GM19099 (cell line): ENCODE results near the gene SCGB1A1.

Experiments used
- POLR2A ChIP-seq: IDR thresholded peaks from 3 replicates; pipeline ENCODE4 v1.6.1; 2011; ENCODE audit warnings: low read depth; ENCODE audit not compliant: insufficient read length; ENCODE audit errors: extremely low read depth

The SCGB1A1 gene, protein sequence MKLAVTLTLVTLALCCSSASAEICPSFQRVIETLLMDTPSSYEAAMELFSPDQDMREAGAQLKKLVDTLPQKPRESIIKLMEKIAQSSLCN

GRCh38 chr11:62418733-62419132 lies at the start of gene SCGB1A1:
Gene SCGB1A1 (plus strand): TSS chr11:62419033. CDS start chr11:62419096, 63 bp downstream.
- no peak for TF ChIP-seq POLR2A

DNA sequence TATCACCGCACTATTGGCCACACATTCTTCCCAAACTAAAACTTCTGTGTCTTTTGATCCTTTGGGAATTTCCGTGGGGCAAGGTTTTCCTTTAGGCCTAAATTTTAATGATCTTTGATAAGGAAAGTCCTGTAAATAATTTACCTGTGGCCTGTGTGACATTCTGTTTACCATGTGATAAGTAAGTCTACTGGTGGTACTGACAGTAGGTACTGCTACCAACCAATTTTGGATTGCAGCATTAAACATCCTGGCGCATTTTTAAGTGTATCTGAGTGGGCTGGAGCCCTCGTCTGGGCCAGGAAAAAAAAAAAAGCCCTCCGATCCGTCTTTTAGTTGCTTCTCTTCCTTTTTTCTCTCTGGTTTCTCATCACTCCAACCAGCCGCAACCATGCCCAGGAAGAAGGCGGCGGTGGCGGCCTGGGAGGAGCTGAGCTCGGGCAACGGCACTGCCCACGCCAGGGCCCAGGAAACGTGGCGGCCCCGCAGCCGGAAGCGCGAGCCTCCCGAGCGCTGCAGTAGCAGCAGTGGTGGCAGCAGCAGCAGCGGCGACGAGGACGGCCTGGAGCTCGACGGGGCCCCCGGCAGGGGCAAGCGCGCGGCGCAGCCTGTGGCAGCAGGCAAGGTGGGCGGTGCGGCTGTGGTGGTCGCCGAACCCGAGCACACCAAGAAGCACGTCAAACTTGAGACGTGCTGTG lies 47.9 kb upstream of the SCGB1A1 start:
- no peak for TF ChIP-seq POLR2A

DNA sequence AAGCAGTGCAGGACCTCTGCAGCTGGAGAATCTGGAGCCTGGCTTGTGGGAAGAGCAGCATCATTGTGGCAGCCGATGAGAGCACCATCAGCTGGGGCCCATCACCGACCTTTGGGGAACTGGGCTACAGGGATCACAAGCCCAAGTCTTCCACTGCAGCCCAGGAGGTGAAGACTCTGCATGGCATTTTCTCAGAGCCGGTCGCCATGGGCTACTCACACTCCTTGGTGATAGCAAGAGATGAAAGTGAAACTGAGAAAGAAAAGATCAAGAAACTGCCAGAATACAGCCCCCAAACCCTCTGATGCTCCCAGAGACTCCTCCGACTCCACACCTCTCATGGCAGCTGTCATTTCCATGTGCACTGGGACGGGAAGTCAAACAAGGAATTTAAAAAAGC lies 46.0 kb upstream of the SCGB1A1 start:
- TF ChIP-seq POLR2A: no peak

GRCh38 chr11:62373464-62374119 lies 45.2 kb upstream of the SCGB1A1 start:
- TF ChIP-seq POLR2A: no peak

DNA sequence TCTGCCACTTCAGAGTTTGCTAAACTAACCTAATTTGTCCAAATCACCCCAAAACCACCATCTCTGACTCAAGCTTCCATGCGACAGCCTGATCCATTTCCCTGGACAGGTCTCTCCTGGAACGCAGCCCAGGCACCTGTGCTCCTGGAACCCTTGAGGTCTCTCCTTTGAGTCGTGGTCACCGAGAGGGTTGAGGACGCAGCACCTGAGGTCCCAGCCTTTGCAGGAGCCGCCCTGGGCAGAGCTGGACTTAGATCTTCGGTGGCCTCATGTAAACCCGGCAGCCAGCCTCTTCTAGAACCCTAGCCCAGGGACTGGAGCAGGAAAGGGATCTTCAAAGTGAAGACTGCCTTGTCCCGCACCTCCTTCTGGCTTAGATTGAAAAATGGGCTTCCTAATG lies 44.0 kb upstream of the SCGB1A1 start:
- TF ChIP-seq POLR2A: no peak

- no peak for TF ChIP-seq POLR2A
Measured at GRCh38 chr11:62383822-62384221, 35.0 kb upstream of the SCGB1A1 start.

DNA sequence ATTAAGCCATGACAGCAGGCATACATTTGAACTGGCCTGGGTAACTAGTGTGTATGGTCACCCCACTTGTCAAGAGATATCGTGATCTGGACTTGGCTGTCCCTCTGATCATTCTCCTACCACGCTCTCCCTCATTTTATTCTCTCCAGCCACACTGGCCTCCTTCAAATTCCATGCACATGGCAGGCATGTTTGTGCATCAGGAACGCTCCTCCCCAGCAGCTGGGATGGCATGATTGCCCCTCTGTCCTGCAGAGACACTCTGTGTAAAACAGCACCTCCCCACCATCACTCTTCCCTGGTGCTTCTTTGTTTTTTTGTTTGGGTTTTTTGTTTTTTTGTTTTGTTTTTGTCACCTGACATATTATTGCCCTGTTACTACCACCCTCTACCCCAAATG lies 31.5 kb upstream of the SCGB1A1 start:
- no peak for TF ChIP-seq POLR2A

GRCh38 chr11:62388999-62389398 lies 29.8 kb upstream of the SCGB1A1 start:
- TF ChIP-seq POLR2A: no peak

DNA sequence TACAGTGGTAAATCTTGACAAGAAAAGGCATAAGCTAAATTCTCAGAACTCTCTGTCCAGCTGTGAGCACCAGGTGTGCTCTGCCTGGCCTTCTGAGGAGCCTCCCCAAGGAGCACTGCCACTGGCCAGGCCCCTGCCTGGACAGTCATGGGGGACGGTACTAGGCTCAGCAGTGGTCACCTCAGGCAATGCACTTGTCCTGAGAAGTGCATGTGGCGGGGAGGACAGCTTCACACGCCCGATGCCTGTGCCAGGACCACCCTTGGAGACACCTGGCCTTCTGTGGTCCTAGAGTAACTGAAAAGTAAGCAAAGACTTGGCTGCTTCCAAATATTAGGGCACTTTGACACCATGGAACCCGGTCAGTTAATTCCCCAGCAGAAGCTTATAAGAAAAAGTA lies 28.6 kb upstream of the SCGB1A1 start:
- TF ChIP-seq POLR2A: no peak

DNA sequence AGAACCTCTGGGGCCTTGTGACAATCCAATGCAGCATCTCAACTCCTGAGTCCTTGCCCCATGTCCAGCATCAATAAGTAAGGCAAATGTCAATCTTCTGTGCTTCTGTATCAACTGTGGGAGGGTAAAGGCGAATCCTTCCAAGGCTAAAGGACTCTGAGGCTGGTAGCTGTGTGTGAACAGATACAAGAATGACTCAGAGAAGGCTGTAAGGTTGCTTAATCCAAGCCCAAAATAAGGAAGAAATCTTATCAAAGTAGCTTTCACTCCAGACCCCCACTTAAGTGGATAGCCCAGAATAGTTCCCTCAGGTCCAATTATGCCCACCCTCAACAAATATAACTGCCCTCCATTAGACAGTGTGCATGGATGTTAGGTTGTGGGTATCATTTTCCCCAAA lies 28.1 kb upstream of the SCGB1A1 start:
- TF ChIP-seq POLR2A: no peak

DNA sequence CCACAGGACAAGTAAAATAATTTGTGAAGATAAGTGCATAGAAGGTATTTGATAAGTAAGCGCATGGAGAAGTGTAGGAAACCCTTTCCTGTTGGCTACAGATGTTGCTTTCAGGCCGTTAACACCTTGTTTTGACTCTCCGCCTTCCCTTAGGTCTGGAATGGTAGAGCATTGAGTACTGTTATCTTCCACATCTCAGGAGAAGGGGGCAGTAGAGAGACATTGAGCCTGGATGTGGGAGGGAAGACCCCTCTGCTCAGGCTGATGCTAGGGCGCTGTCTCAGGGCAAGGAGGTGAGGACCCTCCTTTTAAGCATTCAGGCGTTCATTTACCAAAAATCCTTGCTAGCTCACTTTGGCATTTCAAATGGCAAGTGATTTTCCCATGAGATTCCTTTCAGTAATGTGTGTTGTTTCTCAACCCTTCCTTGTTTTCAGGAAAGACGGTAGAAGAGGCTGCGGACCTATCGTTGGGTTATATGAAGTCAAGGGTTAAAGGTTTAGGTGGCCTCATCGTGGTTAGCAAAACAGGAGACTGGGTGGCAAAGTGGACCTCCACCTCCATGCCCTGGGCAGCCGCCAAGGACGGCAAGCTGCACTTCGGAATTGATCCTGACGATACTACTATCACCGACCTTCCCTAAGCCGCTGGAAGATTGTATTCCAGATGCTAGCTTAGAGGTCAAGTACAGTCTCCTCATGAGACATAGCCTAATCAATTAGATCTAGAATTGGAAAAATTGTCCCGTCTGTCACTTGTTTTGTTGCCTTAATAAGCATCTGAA lies 27.0 kb upstream of the SCGB1A1 start:
- no peak for TF ChIP-seq POLR2A

GRCh38 chr11:62392506-62392905 lies 26.3 kb upstream of the SCGB1A1 start:
- TF ChIP-seq POLR2A: no peak

- no peak for TF ChIP-seq POLR2A
Measured at GRCh38 chr11:62393061-62393611, 25.7 kb upstream of the SCGB1A1 start.

DNA sequence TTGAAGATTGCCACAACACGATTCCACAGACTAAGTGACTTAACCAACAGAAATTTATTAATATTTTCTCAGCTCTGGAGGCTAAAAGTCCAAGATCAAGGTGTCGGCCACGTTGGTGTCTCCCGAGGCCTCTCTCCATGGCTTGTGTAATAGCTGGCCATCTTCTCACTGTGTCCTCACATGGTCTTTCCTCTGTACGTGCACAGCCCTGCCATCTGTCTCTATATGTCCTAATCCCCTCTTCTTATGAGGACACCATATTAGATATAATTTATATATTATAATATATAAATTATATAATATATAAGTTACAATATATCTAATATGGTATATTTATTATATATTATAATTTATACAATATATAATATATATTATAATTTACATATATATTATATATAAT lies 25.1 kb upstream of the SCGB1A1 start:
- TF ChIP-seq POLR2A: no peak

DNA sequence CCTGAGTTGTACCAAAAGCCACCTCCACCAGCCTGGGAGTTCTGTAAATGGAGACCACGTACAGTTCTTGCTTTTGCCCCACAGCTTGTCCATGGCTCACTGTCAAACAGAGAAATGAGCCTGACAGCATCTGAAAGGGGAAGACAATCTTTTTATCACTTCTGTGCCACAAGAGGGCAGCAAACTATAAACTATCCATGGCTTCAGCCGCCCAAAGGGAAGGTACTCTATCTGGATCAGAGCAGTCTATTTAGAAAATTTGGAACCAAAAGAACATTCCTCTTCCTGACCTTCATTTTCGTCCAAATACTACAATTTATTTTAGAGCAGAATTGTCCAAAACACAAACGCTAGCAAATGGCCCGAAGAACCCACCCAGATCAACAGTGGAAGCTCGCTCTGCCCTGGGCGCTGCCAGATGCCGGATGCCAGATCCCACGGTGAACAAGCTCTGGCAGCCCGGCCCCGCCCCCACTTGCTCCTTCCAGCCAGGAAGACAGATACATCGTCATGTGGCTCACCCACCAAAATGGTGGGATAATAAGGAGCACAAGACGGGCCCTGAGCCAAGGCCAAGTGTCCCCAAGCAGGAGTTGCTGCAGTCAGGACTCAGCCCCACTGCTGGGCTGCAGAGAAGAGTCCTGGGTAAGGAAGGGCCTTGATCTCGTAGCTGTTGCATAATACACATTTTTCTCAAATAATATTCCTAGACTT lies 23.9 kb upstream of the SCGB1A1 start:
- TF ChIP-seq POLR2A: no peak

DNA sequence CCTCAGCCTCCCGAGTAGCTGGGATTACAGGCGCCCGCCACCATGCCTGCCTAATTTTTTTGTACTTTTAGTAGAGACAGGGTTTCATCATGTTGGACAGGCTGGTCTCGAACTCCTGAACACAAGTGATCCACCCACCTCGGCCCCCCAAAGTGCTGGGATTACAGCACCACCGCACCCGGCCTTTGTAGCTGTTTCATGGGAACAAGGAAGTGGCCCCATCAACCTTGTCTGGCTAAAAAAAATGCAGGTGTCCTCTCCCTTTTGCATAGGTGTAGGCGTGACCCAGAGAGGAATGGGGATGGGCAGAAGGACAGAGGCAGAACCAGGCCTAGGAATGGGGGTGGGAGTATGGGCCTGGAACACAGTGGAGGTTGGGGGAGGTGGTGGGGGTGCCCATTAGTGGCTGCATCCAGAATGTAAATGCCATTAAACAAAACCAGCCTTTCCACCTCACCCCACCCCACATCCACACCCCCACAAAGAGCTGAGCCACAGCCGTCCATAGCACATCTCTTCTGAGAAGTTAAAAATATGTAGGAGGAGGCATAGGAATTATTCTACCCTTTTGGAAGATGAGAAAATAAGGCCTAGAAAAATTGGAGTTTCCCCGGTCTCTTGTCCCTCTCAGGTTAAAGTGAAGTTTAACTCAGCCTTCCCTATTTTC lies 22.8 kb upstream of the SCGB1A1 start:
- no peak for TF ChIP-seq POLR2A
